Brain microvascular endothelial cell (primary cell): ENCODE measurements around the gene MIX23.

Source experiments
- DNase-seq: peaks from one replicate; pipeline ENCODE4 v3.0.0-alpha.2; 2020
- H3K27ac ChIP-seq: fragments of 250-450 bp; sonication (Bioruptor Pico); 2 replicates; pipeline ENCODE4 v1.5.1; 2020; ENCODE audit warnings: mild to moderate bottlenecking, moderate library complexity
- H3K27me3 ChIP-seq: fragments of 250-450 bp; sonication (Bioruptor Pico); replicated peaks from 2 replicates; pipeline ENCODE4 v1.5.1; 2020; ENCODE audit warnings: mild to moderate bottlenecking
- H3K36me3 ChIP-seq: fragments of 250-450 bp; sonication (Bioruptor Pico); replicated peaks from 2 replicates; pipeline ENCODE4 v1.5.1; 2020; ENCODE audit warnings: mild to moderate bottlenecking
- H3K4me3 ChIP-seq: 2 replicates; pipeline ENCODE4 v1.5.1; 2011; ENCODE audit warnings: low read depth, mild to moderate bottlenecking, control low read depth, low read length, moderate library complexity
- in situ Hi-C: cut with HindIII; loops from 2 replicates; pipeline ENCODE4 v1.10.0; 2017; ENCODE audit warnings: low sequenced_read_pairs, low pct_ligation_motif_present
- TF ChIP-seq, protein P1 (sequence below): IDR thresholded peaks from 2 replicates; pipeline ENCODE4 v1.5.1; 2011; ENCODE audit warnings: low read depth, mild to moderate bottlenecking, moderate library complexity, low read length, control low read depth, inconsistent platforms; ENCODE audit errors: missing control alignments

MIX23 gene

DNA sequence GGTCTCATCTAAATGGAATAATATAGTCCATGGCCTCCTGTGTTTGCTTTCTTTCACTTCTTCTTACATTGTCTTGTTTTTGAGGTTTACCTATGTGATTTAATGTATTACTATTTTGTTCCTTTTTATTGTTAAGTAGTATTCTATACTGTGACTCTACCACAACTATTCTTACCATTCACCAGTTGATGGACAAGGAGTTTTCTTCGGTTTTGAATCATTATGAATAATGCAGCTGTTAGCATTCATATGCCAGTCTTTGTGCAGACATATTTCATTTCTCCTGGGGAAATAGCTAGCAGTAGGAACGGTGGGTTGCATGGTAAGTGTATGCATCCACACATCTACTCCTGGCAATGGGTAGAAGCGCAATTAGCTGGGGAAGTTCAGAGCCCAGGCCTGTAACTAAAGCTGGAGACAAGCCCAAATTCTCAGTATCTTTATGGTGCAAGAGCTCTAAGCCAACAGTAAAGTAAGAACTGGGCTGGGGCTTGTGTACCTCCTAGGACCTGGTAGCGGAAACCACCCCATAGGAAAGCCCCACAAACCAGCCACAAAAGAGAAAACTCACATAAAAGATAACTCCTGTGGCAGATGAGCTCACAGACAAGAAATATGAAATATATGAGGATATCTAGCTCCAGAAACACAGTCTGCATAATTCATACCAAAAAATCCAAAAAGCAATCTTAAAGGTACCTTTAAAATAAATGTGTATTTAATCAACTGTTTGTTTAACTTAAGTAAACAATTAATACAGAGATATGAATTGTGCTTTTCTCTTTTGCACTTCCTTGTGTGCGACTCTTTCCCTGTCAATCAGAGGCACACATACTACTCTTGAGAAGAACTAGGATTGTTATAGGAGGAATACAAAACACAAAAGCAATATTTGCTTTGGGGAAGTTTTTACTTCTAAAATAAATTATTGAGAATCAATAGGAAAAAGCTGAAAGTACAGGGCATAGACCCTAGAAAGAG lies 60.6 kb downstream of the MIX23 start:
- in situ Hi-C loops = no loop called here
- DNase-seq = no peak
- H3K36me3 ChIP-seq = no peaks in the 10 kb centered on the region
- TF ChIP-seq, protein P1, sequence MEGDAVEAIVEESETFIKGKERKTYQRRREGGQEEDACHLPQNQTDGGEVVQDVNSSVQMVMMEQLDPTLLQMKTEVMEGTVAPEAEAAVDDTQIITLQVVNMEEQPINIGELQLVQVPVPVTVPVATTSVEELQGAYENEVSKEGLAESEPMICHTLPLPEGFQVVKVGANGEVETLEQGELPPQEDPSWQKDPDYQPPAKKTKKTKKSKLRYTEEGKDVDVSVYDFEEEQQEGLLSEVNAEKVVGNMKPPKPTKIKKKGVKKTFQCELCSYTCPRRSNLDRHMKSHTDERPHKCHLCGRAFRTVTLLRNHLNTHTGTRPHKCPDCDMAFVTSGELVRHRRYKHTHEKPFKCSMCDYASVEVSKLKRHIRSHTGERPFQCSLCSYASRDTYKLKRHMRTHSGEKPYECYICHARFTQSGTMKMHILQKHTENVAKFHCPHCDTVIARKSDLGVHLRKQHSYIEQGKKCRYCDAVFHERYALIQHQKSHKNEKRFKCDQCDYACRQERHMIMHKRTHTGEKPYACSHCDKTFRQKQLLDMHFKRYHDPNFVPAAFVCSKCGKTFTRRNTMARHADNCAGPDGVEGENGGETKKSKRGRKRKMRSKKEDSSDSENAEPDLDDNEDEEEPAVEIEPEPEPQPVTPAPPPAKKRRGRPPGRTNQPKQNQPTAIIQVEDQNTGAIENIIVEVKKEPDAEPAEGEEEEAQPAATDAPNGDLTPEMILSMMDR = no peak
- H3K4me3 ChIP-seq = no peak overlapping the region
- H3K27me3 ChIP-seq = no peaks in the 10 kb centered on the region
- H3K27ac ChIP-seq = no peak overlapping the region

DNA sequence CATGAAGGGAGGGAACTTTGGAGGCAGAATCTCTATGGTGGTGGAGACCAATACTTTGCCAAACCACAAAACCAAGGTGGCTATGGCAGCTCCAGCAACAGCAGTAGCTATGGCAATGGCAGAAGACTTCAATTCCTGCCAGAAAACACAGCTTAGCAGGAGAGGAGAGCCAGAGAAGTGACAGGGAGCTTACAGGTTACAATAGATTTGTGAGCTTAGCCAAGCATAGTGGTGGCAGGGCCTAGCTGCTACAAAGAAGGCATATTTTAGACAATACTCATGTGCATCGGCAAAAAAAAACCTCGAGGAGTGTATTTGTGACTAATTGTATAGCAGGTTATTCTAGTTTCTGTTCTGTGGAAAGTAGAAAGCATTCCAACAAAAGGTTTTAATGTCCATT lies 64.4 kb downstream of the MIX23 start:
- Histone ChIP-seq H3K4me3 (no peak overlapping the region), H3K36me3 (no peaks in the 10 kb centered on the region), H3K27ac (no peak overlapping the region), H3K27me3 (no peaks in the 10 kb centered on the region)
- TF ChIP-seq, protein P1 = no peak
- in situ Hi-C loops = no loop called here
- DNase-seq = no peak

DNA sequence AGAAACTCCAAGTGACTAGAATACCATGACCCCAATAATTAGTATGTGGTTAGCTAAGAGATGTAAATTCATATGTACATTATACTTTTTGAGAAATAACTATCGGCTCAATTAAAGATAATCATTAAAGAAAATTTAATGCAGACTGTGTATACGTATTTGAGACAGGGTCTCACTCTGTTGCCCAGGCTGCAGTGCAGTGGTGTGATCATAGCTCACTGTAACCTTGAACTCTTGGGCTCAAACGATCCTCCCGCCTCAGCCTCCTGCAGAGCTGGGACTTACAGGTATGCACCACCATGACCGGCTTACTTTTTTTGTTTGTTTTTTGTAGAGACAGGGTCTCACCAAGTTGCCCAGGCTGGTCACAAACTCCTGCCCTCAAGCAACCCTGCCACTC lies 66.7 kb downstream of the MIX23 start:
- in situ Hi-C loops = no loop called here
- Histone ChIP-seq H3K27me3 (no peaks in the 10 kb centered on the region), H3K4me3 (no peak overlapping the region), H3K27ac (no peak overlapping the region), H3K36me3 (no peaks in the 10 kb centered on the region)
- TF ChIP-seq, protein P1 = no peak
- no peak for DNase-seq

DNA sequence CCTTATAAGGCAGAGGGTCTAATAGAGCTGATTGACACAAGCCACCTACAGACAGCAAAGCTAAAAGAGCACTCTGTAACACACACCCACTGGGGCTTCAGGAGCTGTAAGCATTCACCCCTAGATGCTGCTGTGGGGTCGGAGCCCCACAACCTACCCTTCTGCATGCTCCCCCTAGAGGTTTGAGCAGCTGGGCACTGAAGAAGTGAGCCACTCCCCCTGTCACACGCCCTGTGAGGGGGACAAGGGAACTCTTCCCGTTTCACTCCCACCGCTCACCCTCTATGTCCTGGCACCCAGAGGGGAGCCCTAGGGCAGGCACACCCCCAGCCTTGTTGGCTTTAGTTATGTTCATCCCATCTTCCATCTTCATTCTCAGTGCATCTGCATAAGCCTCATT lies 67.4 kb downstream of the MIX23 start:
- Histone ChIP-seq H3K36me3 (no peaks in the 10 kb centered on the region), H3K27me3 (no peaks in the 10 kb centered on the region), H3K27ac (no peak overlapping the region), H3K4me3 (no peak overlapping the region)
- TF ChIP-seq, protein P1 = no peak
- in situ Hi-C loops = no loop called here
- no peak for DNase-seq

DNA sequence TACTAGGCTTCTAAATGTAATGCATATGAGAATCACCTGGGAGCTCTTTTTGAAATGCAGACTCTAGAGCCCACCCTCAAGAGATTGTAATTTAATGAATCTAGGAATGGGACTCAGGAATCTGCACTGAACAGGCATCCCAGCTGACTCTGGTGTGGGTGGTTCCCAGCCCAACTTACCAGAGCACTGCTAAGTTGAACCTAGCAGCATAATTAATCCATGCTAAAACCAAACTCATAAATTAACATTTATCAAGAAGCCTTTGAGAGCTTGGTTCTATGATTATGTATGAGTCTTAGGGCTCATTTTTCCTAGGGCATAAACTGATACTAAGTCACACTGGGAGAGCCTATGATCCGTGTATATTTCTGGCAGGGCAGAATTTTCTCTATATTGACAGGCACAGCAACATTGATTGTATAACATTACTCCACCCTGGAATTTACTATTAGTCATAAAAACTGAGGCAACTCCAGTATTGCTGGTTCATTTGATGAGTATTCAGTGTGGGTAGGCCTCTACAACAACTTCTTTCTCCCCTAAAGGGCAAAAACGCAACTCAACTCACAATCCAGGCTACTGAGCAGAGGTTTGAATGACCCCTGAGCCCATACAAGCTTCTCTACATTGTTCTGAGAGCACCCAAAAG lies 68.7 kb downstream of the MIX23 start:
- TF ChIP-seq, protein P1 = no peak
- DNase-seq = no peak
- Histone ChIP-seq H3K27me3 (no peaks in the 10 kb centered on the region), H3K4me3 (no peak overlapping the region), H3K27ac (no peak overlapping the region), H3K36me3 (no peaks in the 10 kb centered on the region)
- in situ Hi-C loops = no loop called here
